Panc1 (cell line): Measurements from ENCODE around the gene P2RX3.

ENCODE experiments used
- CTCF ChIP-seq: fragments of 450-650 bp; IDR thresholded peaks from 2 replicates; pipeline ENCODE4 v1.5.1; 2017; ENCODE audit warnings: mild to moderate bottlenecking
- SIN3A ChIP-seq: IDR thresholded peaks from 2 replicates; pipeline ENCODE4 v1.6.1; 2012; ENCODE audit warnings: low read depth, mild to moderate bottlenecking, low read length, moderate library complexity, borderline replicate concordance; ENCODE audit not compliant: insufficient read depth
- TCF7L2 ChIP-seq: IDR thresholded peaks from 2 replicates; pipeline ENCODE4 v1.6.1; 2011; ENCODE audit warnings: mild to moderate bottlenecking, low read depth, low read length, inconsistent platforms

- TF ChIP-seq CTCF (no peak), SIN3A (no peak), TCF7L2 (no peak)
Measured at GRCh38 chr11:57306161-57306876, 31.8 kb upstream of the P2RX3 start.
